Glutamatergic neuron (in vitro differentiated cells): ENCODE data around the gene LRWD1. TPM values are rescaled to one million over a fixed set of nuclear protein-coding genes. Genes with fewer than 3 reads are reported as not detected.
A peak's percentile ranks its signal among the peaks of the same experiment; 100 is the strongest.

ENCODE experiments used
- DNase-seq: peaks from one replicate; pipeline ENCODE4 v3.0.0; 2022
- H3K27ac Mint-ChIP-seq: one replicate; pipeline ENCODE4 v1.8.0; 2020; ENCODE audit warnings: mild to moderate bottlenecking, mixed read lengths, inconsistent platforms; ENCODE audit not compliant: unreplicated experiment
- H3K27me3 Mint-ChIP-seq: one replicate; pipeline ENCODE4 v1.8.0; 2020; ENCODE audit warnings: mild to moderate bottlenecking, moderate library complexity, mixed read lengths, inconsistent platforms; ENCODE audit not compliant: unreplicated experiment
- H3K36me3 Mint-ChIP-seq: one replicate; pipeline ENCODE4 v1.8.0; 2020; ENCODE audit warnings: mild to moderate bottlenecking, mixed read lengths, inconsistent platforms; ENCODE audit not compliant: unreplicated experiment
- H3K4me1 Mint-ChIP-seq: one replicate; pipeline ENCODE4 v1.8.0; 2020; ENCODE audit warnings: mild to moderate bottlenecking, low read depth, mixed read lengths, inconsistent platforms; ENCODE audit not compliant: unreplicated experiment
- H3K4me3 Mint-ChIP-seq: one replicate; pipeline ENCODE4 v1.8.0; 2020; ENCODE audit warnings: mild to moderate bottlenecking, mixed read lengths, inconsistent platforms; ENCODE audit not compliant: unreplicated experiment
- H3K9me3 Mint-ChIP-seq: one replicate; pipeline ENCODE4 v1.8.0; 2020; ENCODE audit warnings: mild to moderate bottlenecking, moderate library complexity, mixed read lengths, inconsistent platforms; ENCODE audit not compliant: unreplicated experiment
- CTCF ChIP-seq: fragments of 200-600 bp; sonication (generic); IDR thresholded peaks from one replicate; pipeline ENCODE4 v1.5.0; 2021; ENCODE audit not compliant: partially characterized antibody, unreplicated experiment
- total RNA-seq: library from RNA; stranded (reverse); fragmentation: NEBNext Ultra II Directional; extraction: Animal tissue kit (Norgen Biotek cat#: 25700); gene quantifications from one replicate; pipeline ENCODE4 v1.2.1, GENCODE V29; 2021; ENCODE audit not compliant: unreplicated experiment

Gene LRWD1
- total RNA-seq, 1 donor from 2014 or later: 37.0 TPM

- H3K4me1 Mint-ChIP-seq: peaks cover 17% of the 10 kb centered on the region
- peaks cover 13% of the 10 kb centered on the region for H3K27me3 Mint-ChIP-seq
- TF ChIP-seq CTCF: no peak
- H3K27ac Mint-ChIP-seq: no peak overlapping the region
- peak overlapping the region; percentile 64 for H3K4me3 Mint-ChIP-seq
- H3K36me3 Mint-ChIP-seq: no peaks in the 10 kb centered on the region
- no peak for DNase-seq
- peaks cover 7% of the 10 kb centered on the region for H3K9me3 Mint-ChIP-seq
Measured at GRCh38 chr7:102432442-102433218, 32.2 kb upstream of the LRWD1 start.

DNA sequence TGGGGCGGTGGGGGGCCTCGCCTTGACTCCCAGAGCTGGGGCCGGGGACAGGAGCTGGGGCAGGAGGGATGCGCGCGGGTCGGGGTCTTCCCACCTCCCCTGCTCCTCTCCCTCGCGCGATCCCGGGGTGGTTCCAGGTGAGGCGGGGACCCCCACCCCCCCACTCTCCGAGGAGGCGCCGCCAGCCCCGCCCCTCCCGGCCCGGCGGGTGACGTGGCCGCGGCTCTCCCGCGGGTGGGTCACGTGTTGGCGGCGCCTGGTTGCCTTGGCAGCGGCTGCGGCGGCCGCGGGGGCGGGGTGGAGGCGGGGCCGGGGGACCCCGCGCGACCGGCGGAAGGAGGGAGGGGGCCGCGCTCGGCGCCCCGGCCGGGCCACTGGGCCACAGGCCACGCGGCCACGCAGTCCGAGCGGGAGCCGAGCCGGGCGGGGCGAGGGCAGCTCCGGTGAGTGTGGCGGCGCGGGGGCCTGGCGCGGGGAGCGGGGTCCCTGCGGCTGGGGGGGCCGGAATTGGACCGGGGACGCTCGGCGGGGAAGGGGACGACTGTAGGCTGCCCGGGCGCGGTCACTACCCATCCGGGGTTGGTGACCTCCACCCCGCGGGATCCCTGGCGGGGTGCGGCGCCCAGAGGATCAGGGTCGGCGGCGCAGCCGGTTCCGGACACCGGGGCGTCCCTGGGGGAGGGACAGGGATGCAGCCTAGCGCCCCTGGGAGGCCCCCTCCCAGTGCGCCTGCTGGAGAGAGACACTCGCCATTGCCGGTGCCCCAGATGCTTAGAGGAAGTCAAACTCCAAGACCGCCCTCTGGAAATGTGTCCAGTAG, 31.4 kb upstream of the LRWD1 start, which contains the start of gene ORAI2:
Gene ORAI2 (plus strand): TSS at position 357 of the 820 bp plus-strand sequence. CDS start 5,382 bp downstream, outside the sequence.
- no peaks in the 10 kb centered on the region for H3K36me3 Mint-ChIP-seq
- H3K9me3 Mint-ChIP-seq: peaks cover 7% of the 10 kb centered on the region
- peaks cover 13% of the 10 kb centered on the region for H3K27me3 Mint-ChIP-seq
- no peak for TF ChIP-seq CTCF
- DNase-seq: peak; percentile 83
- H3K27ac Mint-ChIP-seq: peak within 1 kb of the TSS; percentile 82
- H3K4me3 Mint-ChIP-seq: peak within 1 kb of the TSS; percentile 88
- H3K4me1 Mint-ChIP-seq: peaks cover 17% of the 10 kb centered on the region

GRCh38 chr7:102434039-102434486, 30.7 kb upstream of the LRWD1 start:
- Mint-ChIP-seq H3K27me3 (peaks cover 12% of the 10 kb centered on the region), H3K4me1 (peaks cover 17% of the 10 kb centered on the region), H3K27ac (peak overlapping the region; percentile 82), H3K9me3 (peaks cover 7% of the 10 kb centered on the region), H3K4me3 (peak overlapping the region; percentile 88), H3K36me3 (no peaks in the 10 kb centered on the region)
- TF ChIP-seq CTCF: no peak
- DNase-seq: no peak

DNA sequence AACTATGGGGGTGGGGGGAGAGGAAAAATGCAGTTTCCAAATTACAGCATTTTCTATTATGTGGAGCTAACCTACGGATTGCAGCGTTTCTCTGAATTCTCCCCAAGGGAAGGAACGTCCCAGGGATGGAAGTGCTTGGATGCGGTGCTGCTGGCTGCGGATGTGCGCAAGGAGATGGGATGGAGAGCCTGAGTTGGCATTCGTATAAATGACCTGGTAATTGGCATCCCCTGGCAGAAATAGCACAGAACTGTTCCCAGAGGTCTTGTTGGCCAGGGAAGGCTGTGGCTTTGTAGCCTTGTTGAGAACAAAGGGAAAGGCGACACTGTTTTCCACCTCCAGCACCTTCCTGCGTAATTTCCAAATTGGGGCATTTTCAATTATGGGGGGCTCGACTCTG, 28.7 kb upstream of the LRWD1 start:
- H3K27ac Mint-ChIP-seq: no peak overlapping the region

More for the DNA sequence above, 28.7 kb upstream of the LRWD1 start:
- peaks cover 14% of the 10 kb centered on the region for H3K4me1 Mint-ChIP-seq
- H3K9me3 Mint-ChIP-seq: no peaks in the 10 kb centered on the region
- no peak for DNase-seq
- H3K36me3 Mint-ChIP-seq: no peaks in the 10 kb centered on the region
- no peak overlapping the region for H3K4me3 Mint-ChIP-seq
- H3K27me3 Mint-ChIP-seq: peaks cover 3% of the 10 kb centered on the region
- no peak for TF ChIP-seq CTCF
